Ascending aorta (tissue), 2 donors: Measurements from ENCODE around the gene ADGRV1. TPM values are rescaled to one million over a fixed set of nuclear protein-coding genes. Genes with fewer than 3 reads are reported as not detected.
"Not testable (repeated sequence)": the region's sequence is repeated elsewhere in the genome, so short reads cannot be mapped to it uniquely, and the experiment has no call there.

ENCODE experiments used
- DNase-seq, 2 donors: peaks; one replicate each; pipeline ENCODE4 v3.0.0-alpha.2; 2019; ENCODE audit warnings: low spot score in 2 of 2
- H3K27ac ChIP-seq, 2 donors: fragments of 200-600 bp; sonication (generic); one replicate each; pipeline ENCODE4 v1.5.1; 2016 to 2017; ENCODE audit warnings: mild to moderate bottlenecking in 1 of 2
- H3K27me3 ChIP-seq: fragments of 200-600 bp; sonication (generic); one replicate; pipeline ENCODE4 v1.5.1; 2017
- H3K36me3 ChIP-seq, 2 donors: fragments of 200-600 bp; sonication (generic); one replicate each; pipeline ENCODE4 v1.5.1; 2016
- H3K4me1 ChIP-seq, 2 donors: fragments of 200-600 bp; sonication (generic); one replicate each; pipeline ENCODE4 v1.5.1; 2016 to 2017; ENCODE audit warnings: mild to moderate bottlenecking in 1 of 2
- H3K4me3 ChIP-seq, 2 donors: fragments of 200-600 bp; sonication (generic); one replicate each; pipeline ENCODE4 v1.5.1; 2016 to 2017; ENCODE audit warnings: mild to moderate bottlenecking in 1 of 2
- H3K9me3 ChIP-seq, 2 donors: fragments of 200-600 bp; sonication (generic); one replicate each; pipeline ENCODE4 v1.5.1; 2016
- CTCF ChIP-seq, 3 experiments: fragments of 200-600 bp in 2 of 3; fragments of 450-650 bp in 1 of 3; sonication (generic) in 2 of 3; IDR thresholded peaks; one replicate each; pipeline ENCODE4 v1.5.1; 2016 to 2019; ENCODE audit warnings: antibody characterized with exemption in 3 of 3, mild to moderate bottlenecking in 1 of 3, moderate library complexity in 1 of 3
- intact Hi-C: fragments of 100-400 bp; cut with DNase I; formaldehyde crosslinking; loops from one replicate; pipeline ENCODE4 v1.15.1; 2023
- total RNA-seq: library from RNA; depleted of rRNA; stranded (reverse); fragments of >200 nt; gene quantifications from one replicate; pipeline ENCODE4 v1.1.0, GENCODE V29; 2016

The ADGRV1 gene
- total RNA-seq, 1 donor from 2014 or later = 6.9 TPM

- DNase-seq = no peak
- H3K4me1 ChIP-seq = no peaks in the 10 kb centered on the region
- no peak overlapping the region for H3K4me3 ChIP-seq
- H3K27me3 ChIP-seq = no peaks in the 10 kb centered on the region
- H3K27ac ChIP-seq = no peak overlapping the region
- no peaks in the 10 kb centered on the region for H3K9me3 ChIP-seq
- no peaks in the 10 kb centered on the region for H3K36me3 ChIP-seq
- no peak for TF ChIP-seq CTCF (IDR thresholded peaks at IDR 0.05)
- intact Hi-C loops = no loop called here
Measured at GRCh38 chr5:91032125-91032524, 473.5 kb downstream of the ADGRV1 start.

GRCh38 chr5:91033370-91033769, 474.8 kb downstream of the ADGRV1 start:
- no peak for TF ChIP-seq CTCF (IDR thresholded peaks at IDR 0.05)
- intact Hi-C loops = no loop called here
- no peak for DNase-seq
- Histone ChIP-seq H3K27me3 (no peaks in the 10 kb centered on the region), H3K27ac (no peak overlapping the region), H3K4me3 (no peak overlapping the region), H3K4me1 (no peaks in the 10 kb centered on the region), H3K9me3 (no peaks in the 10 kb centered on the region), H3K36me3 (no peaks in the 10 kb centered on the region)

DNA sequence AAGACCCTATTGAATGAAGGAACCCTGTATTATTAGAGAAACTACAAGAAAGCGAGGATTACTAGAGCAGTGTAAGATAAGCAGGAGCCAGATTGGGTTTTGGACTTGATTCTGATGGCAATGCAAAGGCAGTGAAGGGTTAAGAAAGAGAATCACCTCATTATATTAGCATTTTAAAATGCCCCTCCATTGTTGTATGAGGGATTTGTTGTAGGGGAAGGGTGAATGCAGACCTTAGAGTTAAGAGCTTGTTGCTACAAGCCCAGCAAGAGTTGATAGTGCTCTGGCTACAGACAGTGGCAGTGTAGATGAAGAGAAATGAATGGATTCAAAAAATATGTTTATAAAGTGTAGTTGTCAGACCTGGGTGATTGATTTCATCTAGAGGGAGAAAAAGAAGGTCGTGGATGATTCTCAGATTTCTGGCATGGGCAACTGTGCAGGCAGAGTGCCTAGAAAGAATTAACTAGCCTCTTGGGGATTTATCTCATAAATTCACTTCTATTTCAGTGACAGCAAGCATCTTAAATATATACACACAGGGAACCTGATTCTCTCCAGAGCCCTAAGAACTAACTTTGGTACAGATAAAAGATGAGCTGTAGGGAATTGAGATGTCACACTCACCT, 479.7 kb downstream of the ADGRV1 start:
- no peak overlapping the region for H3K4me3 ChIP-seq
- intact Hi-C loops = no loop called here
- no peaks in the 10 kb centered on the region for H3K36me3 ChIP-seq
- no peaks in the 10 kb centered on the region for H3K9me3 ChIP-seq
- no peak overlapping the region for H3K27ac ChIP-seq
- no peaks in the 10 kb centered on the region for H3K4me1 ChIP-seq
- no peak for TF ChIP-seq CTCF (IDR thresholded peaks at IDR 0.05)
- no peaks in the 10 kb centered on the region for H3K27me3 ChIP-seq
- DNase-seq = no peak

DNA sequence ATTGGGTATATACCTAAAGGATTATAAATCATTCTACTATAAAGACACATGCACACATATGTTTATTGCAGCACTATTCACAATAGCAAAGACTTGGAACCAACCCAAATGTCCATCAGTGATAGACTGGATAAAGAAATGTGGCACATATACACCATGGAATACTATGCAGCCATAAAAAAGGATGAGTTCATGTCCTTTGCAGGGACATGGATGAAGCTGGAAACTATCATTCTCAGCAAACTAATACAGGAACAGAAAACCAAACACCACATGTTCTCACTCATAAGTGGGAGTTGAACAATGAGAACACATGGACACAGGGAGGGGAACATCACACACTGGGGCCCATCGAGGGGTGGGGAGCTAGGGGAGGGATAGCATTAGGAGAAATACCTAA, 482.5 kb downstream of the ADGRV1 start:
- H3K36me3 ChIP-seq, H3K4me1 ChIP-seq, H3K27me3 ChIP-seq, intact Hi-C loops, H3K4me3 ChIP-seq, H3K9me3 ChIP-seq, DNase-seq, H3K27ac ChIP-seq: not testable (repeated sequence)

- Histone ChIP-seq H3K27me3 (no peaks in the 10 kb centered on the region), H3K36me3 (no peaks in the 10 kb centered on the region), H3K27ac (no peak overlapping the region), H3K9me3 (no peaks in the 10 kb centered on the region), H3K4me1 (no peaks in the 10 kb centered on the region), H3K4me3 (no peak overlapping the region)
- DNase-seq = no peak
- intact Hi-C loops = no loop called here
- no peak for TF ChIP-seq CTCF (IDR thresholded peaks at IDR 0.05)
Measured at GRCh38 chr5:91042247-91042935, 483.8 kb downstream of the ADGRV1 start.

- Histone ChIP-seq H3K4me1 (no peaks in the 10 kb centered on the region), H3K36me3 (no peaks in the 10 kb centered on the region), H3K4me3 (no peak overlapping the region), H3K9me3 (no peaks in the 10 kb centered on the region), H3K27ac (no peak overlapping the region), H3K27me3 (no peaks in the 10 kb centered on the region)
- intact Hi-C loops = no loop called here
- DNase-seq = no peak
- TF ChIP-seq CTCF (IDR thresholded peaks at IDR 0.05) = no peak
Measured at GRCh38 chr5:91042936-91043255, 484.3 kb downstream of the ADGRV1 start.
